ENCODE data around the gene RUFY4.
"Not testable (repeated sequence)": the region's sequence is repeated elsewhere in the genome, so short reads cannot be mapped to it uniquely, and the experiment has no call there.

Gene RUFY4

GRCh38 chr2:218068721-218069334, at the start of gene RUFY4:
Gene RUFY4, plus strand, starts transcription at chr2:218069253. Its CDS starts 1,353 bp downstream, at chr2:218070606.
- FAIRE-seq = not testable (repeated sequence)
- peak; percentile 65 for DNase-seq (ENCODE audit: insufficient read length, low spot score)

GRCh38 chr2:218019411-218020060, 49.5 kb upstream of the RUFY4 start:
- no peak for DNase-seq (ENCODE audit: insufficient read length, low spot score)
- FAIRE-seq = no peak

- DNase-seq (ENCODE audit: insufficient read length, low spot score) (no peak), FAIRE-seq (no peak)
Measured at GRCh38 chr2:218020281-218020680, 48.8 kb upstream of the RUFY4 start.

DNA sequence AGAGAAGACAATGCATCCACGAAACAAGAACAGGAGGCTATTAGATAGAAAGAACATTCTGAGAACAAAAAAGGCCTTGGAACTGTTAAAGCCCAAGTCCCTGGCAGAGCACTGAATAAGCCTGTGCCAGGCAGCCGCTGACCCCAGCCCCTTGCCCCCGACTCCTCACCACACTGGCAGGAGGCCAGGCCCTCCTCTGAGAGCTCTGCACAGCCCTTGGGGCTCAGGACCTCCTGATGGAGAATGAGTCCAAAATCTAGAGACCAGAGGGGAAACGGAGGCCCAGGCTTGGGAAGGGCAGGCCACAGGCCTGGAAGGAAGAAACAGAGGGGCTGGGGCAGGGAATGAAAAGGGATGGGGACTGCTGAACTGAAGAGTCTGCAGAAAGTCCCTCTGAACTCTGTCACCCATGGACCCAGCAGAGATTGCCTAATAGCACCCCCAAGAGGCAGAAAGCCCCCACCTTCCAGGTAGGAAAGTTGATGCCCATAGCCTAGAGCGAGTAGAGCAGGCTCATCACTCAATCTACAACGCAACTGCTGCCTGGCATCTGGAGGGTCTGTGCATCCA, 48.0 kb upstream of the RUFY4 start:
- FAIRE-seq = no peak
- no peak for DNase-seq (ENCODE audit: insufficient read length, low spot score)

- FAIRE-seq (no peak), DNase-seq (ENCODE audit: insufficient read length, low spot score) (no peak)
Measured at GRCh38 chr2:218021536-218022071, 47.4 kb upstream of the RUFY4 start.

GRCh38 chr2:218022131-218022850, 46.8 kb upstream of the RUFY4 start:
- FAIRE-seq = no peak
- DNase-seq (ENCODE audit: insufficient read length, low spot score) = no peak

GRCh38 chr2:218022851-218023530, 46.1 kb upstream of the RUFY4 start:
- FAIRE-seq (no peak), DNase-seq (ENCODE audit: insufficient read length, low spot score) (no peak)

DNA sequence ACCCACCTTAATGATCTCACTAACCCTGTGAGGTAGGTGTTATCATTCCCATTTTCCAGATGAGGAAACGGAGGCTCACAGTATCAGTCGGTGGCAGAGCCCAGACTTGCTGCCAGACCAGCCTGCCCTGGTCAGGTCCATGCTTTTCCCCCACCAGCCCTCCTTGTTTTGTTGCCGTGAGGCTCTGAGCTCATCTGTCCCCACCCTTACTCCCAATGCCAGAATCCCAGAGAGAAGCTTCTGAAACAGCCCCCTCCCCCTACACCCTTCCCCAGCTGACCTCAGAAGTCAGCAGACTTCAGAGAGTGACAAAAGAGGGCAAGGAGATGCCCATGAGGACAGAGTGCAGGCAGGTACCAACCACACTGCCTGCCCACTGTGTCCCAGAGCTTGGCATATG, 45.4 kb upstream of the RUFY4 start:
- DNase-seq (ENCODE audit: insufficient read length, low spot score) (no peak), FAIRE-seq (no peak)

- DNase-seq (ENCODE audit: insufficient read length, low spot score) (no peak), FAIRE-seq (no peak)
Measured at GRCh38 chr2:218024336-218024735, 44.7 kb upstream of the RUFY4 start.

GRCh38 chr2:218024871-218025270, 44.2 kb upstream of the RUFY4 start:
- no peak for DNase-seq (ENCODE audit: insufficient read length, low spot score)

GRCh38 chr2:218026244-218026643, 42.8 kb upstream of the RUFY4 start:
- no peak for DNase-seq (ENCODE audit: insufficient read length, low spot score)
- no peak for FAIRE-seq

More at GRCh38 chr2:218024871-218025270, 44.2 kb upstream of the RUFY4 start:
- FAIRE-seq = no peak

DNA sequence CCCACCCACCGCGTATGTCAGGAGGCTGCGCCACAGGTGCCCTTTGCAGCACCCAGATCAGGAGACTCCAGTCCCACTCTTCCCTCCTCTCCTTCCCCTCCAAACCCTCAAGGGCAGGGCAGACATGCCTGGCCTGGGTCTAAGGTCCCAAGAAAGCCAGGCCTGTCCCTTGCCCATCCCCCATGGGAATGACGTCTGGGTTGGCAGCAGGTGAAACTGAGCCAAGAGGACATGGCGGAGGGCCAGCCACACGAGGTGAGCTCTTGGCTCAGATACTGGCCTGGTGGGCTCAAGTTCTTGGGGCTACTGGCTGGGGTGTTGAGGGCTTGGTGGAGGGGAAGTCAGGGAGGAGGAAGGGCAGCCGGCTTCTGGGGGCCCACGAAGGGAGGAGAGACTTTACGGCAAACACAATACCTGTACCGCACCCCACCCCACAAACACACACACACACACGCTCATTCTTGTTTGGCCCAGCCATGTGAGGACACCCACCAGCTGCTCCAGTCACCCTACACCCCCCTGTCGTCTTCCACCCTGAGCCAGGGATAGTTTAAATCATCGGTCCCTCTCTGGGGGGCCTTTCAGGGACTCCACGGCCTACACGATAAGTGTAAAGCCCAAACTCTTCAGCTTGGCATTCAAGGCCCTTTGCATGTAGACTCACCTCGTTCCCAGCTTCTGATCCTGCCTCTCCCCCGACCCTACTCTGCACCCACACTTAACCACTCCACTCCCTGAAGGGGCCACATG, 42.2 kb upstream of the RUFY4 start:
- DNase-seq (ENCODE audit: insufficient read length, low spot score) (no peak), FAIRE-seq (no peak)

DNA sequence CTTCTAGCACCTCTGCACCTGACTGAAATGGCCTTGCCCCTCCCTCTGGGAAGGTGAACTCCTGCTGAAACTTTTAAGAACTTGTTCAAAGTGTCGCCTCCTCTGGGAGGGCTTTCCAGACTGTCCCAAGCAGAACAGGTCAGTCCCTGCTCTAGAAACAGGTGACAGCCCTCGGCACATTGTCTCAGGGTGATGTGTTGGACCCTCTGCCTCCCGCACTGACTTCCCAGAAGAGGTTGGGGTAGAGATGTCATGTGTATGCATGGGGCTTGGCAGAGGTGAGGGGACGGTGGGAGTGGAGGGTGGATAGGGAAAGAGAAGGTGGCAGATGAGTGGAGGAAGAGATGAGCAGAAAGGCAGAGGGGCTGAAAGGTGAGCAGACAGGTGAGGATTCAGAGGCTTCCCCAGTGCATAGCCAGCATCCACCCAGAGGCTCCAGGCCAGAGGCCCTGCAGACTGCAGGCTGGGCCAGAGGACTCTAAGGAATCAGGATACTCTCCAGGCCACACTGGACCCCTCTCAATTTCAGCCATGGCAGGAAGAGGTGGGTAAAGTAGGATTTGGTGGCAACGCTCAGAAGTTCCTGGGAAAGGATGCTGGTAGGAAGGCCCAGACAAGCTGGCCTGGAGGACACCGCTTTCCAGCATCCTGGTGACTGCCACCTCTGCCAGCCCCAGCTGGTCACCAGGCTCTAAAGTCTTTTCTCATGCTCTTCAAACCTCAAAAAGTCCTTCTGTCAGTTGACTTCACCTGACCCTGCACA, 41.4 kb upstream of the RUFY4 start:
- FAIRE-seq (no peak), DNase-seq (ENCODE audit: insufficient read length, low spot score) (no peak)

- DNase-seq (ENCODE audit: insufficient read length, low spot score) (no peak), FAIRE-seq (no peak)
Measured at GRCh38 chr2:218028189-218028495, 40.9 kb upstream of the RUFY4 start.

- no peak for DNase-seq (ENCODE audit: insufficient read length, low spot score)
- no peak for FAIRE-seq
Measured at GRCh38 chr2:218028562-218029348, 40.3 kb upstream of the RUFY4 start.

- DNase-seq (ENCODE audit: insufficient read length, low spot score) = no peak
- FAIRE-seq = no peak
Measured at GRCh38 chr2:218029366-218030360, 39.4 kb upstream of the RUFY4 start.

GRCh38 chr2:218030409-218031195, 38.5 kb upstream of the RUFY4 start:
- DNase-seq (ENCODE audit: insufficient read length, low spot score) = no peak
- FAIRE-seq = no peak
